GM12865 (cell line): ENCODE data around the gene SMG5.

Source experiments
- DNase-seq: peaks from one replicate; pipeline ENCODE4 v3.0.0; 2010; ENCODE audit warnings: low read depth
- H3K4me3 ChIP-seq: 2 replicates; pipeline ENCODE4 v1.5.1; 2011; ENCODE audit warnings: mild to moderate bottlenecking, low read depth, low read length, control low read depth
- TF ChIP-seq, protein P1 (sequence below): IDR thresholded peaks from 2 replicates; pipeline ENCODE4 v1.5.1; 2011; ENCODE audit warnings: low read length, control low read depth, low read depth, inconsistent platforms; ENCODE audit not compliant: insufficient read depth; ENCODE audit errors: missing control alignments

Gene SMG5

DNA sequence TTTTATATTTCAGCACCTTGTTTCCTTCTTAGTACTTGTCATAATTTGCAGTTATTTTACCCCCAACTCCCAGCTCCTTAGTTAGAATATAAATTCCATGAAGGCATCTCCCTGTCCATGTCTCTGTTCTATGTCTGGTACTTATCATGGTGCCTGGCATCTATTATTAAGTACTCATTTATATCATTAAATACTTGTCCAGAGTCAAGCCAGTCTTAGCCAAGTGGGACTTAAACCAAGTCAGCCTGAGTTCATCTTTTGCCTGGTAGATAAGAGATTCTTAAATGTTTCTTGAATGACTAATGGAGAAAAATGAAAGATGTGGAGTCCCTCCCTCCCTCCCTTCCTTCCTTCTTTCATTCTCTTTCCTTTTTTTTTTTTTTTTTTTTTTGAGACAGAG is 79.3 kb downstream of the SMG5 start:
- TF ChIP-seq, protein P1, sequence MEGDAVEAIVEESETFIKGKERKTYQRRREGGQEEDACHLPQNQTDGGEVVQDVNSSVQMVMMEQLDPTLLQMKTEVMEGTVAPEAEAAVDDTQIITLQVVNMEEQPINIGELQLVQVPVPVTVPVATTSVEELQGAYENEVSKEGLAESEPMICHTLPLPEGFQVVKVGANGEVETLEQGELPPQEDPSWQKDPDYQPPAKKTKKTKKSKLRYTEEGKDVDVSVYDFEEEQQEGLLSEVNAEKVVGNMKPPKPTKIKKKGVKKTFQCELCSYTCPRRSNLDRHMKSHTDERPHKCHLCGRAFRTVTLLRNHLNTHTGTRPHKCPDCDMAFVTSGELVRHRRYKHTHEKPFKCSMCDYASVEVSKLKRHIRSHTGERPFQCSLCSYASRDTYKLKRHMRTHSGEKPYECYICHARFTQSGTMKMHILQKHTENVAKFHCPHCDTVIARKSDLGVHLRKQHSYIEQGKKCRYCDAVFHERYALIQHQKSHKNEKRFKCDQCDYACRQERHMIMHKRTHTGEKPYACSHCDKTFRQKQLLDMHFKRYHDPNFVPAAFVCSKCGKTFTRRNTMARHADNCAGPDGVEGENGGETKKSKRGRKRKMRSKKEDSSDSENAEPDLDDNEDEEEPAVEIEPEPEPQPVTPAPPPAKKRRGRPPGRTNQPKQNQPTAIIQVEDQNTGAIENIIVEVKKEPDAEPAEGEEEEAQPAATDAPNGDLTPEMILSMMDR, result no peak
- DNase-seq, result no peak

DNA sequence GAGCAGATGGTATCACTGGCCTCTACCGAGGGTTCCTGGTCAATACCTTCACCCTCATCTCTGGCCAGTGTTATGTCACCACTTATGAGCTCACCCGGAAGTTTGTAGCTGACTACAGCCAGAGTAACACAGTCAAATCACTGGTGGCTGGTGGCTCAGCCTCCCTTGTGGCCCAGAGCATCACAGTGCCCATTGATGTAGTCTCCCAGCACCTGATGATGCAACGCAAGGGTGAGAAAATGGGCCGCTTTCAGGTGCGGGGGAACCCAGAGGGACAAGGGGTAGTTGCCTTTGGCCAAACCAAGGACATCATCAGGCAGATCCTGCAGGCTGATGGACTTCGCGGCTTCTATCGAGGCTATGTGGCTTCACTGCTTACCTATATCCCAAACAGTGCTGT is 82.6 kb downstream of the SMG5 start:
- DNase-seq, result no peak
- TF ChIP-seq, protein P1, result no peak
- H3K4me3 ChIP-seq, result no peak overlapping the region

More for the DNA sequence above, 79.3 kb downstream of the SMG5 start:
- H3K4me3 ChIP-seq, result no peak overlapping the region
